ENCODE data around the gene C4BPB. TPM values are rescaled to one million over a fixed set of nuclear protein-coding genes. Genes with fewer than 3 reads are reported as not detected.

C4BPB gene
- total RNA-seq, 1 experiment from 2014 or later: 7.5 TPM

- BruUV-seq (replicated peaks): no TSS peak
- intact Hi-C loops (cut with micrococcal nuclease; ENCODE audit: unreplicated experiment): no loop called here
- Mint-ChIP-seq H3K36me3 (ENCODE audit: insufficient read depth, unreplicated experiment) (peaks cover 15% of the 10 kb centered on the region), H3K9me3 (ENCODE audit: low read depth, unreplicated experiment) (no peaks in the 10 kb centered on the region), H3K4me3 (ENCODE audit: low read depth, unreplicated experiment) (no peak overlapping the region), H3K27me3 (ENCODE audit: unreplicated experiment) (no peaks in the 10 kb centered on the region), H3K27ac (ENCODE audit: unreplicated experiment) (no peak overlapping the region), H3K4me1 (ENCODE audit: low read depth, unreplicated experiment) (peaks cover 11% of the 10 kb centered on the region)
- DNase-seq: no peak
- TF ChIP-seq, protein P1, sequence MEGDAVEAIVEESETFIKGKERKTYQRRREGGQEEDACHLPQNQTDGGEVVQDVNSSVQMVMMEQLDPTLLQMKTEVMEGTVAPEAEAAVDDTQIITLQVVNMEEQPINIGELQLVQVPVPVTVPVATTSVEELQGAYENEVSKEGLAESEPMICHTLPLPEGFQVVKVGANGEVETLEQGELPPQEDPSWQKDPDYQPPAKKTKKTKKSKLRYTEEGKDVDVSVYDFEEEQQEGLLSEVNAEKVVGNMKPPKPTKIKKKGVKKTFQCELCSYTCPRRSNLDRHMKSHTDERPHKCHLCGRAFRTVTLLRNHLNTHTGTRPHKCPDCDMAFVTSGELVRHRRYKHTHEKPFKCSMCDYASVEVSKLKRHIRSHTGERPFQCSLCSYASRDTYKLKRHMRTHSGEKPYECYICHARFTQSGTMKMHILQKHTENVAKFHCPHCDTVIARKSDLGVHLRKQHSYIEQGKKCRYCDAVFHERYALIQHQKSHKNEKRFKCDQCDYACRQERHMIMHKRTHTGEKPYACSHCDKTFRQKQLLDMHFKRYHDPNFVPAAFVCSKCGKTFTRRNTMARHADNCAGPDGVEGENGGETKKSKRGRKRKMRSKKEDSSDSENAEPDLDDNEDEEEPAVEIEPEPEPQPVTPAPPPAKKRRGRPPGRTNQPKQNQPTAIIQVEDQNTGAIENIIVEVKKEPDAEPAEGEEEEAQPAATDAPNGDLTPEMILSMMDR (IDR thresholded peaks at IDR 0.05; ENCODE audit: unreplicated experiment): no peak
- CTCF ChIA-PET: no interaction called here
Measured at GRCh38 chr1:207067185-207067584, 21.5 kb upstream of the C4BPB start.

DNA sequence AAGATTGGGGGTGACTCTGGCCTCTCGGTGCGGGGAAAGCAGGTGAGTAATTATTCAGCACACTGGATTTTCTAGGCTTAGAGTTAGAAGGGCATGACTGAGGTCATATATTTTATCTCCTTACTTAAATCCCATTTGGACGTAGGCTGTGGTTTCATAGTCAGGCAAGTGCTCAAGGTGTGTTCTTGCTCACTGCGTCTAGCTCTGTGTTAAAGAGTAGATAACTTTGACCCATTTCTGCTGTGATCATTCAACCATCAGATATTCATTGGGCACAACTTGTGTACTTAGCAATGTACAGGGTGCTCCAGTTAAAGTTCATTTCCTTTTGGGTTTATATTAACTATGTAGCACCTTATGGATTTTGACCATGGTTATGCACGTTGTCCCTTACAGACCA lies 21.0 kb upstream of the C4BPB start:
- Mint-ChIP-seq H3K36me3 (ENCODE audit: insufficient read depth, unreplicated experiment) (peaks cover 18% of the 10 kb centered on the region), H3K4me1 (ENCODE audit: low read depth, unreplicated experiment) (peaks cover 11% of the 10 kb centered on the region), H3K27ac (ENCODE audit: unreplicated experiment) (no peak overlapping the region), H3K4me3 (ENCODE audit: low read depth, unreplicated experiment) (no peak overlapping the region), H3K9me3 (ENCODE audit: low read depth, unreplicated experiment) (no peaks in the 10 kb centered on the region), H3K27me3 (ENCODE audit: unreplicated experiment) (no peaks in the 10 kb centered on the region)
- intact Hi-C loops (cut with micrococcal nuclease; ENCODE audit: unreplicated experiment): no loop called here
- BruUV-seq (replicated peaks): no TSS peak
- TF ChIP-seq, protein P1 (IDR thresholded peaks at IDR 0.05; ENCODE audit: unreplicated experiment): no peak
- no peak for DNase-seq
- CTCF ChIA-PET: no interaction called here

- TF ChIP-seq, protein P1 (IDR thresholded peaks at IDR 0.05; ENCODE audit: unreplicated experiment): no peak
- no peak overlapping the region for H3K27ac Mint-ChIP-seq (ENCODE audit: unreplicated experiment)
- H3K27me3 Mint-ChIP-seq (ENCODE audit: unreplicated experiment): no peaks in the 10 kb centered on the region
- H3K4me1 Mint-ChIP-seq (ENCODE audit: low read depth, unreplicated experiment): peaks cover 11% of the 10 kb centered on the region
- intact Hi-C loops (cut with micrococcal nuclease; ENCODE audit: unreplicated experiment): no loop called here
- no TSS peak for BruUV-seq (replicated peaks)
- H3K36me3 Mint-ChIP-seq (ENCODE audit: insufficient read depth, unreplicated experiment): peaks cover 25% of the 10 kb centered on the region
- no peak overlapping the region for H3K4me3 Mint-ChIP-seq (ENCODE audit: low read depth, unreplicated experiment)
- DNase-seq: no peak
- no peaks in the 10 kb centered on the region for H3K9me3 Mint-ChIP-seq (ENCODE audit: low read depth, unreplicated experiment)
- CTCF ChIA-PET: interaction anchor here (0.6 kb wide), 1 partner anchor 73 kb away, joined by 4 read pairs; no protein-coding TSS in a partner anchor
Measured at GRCh38 chr1:207069061-207069460, 19.6 kb upstream of the C4BPB start.

GRCh38 chr1:207069858-207070506 lies 18.7 kb upstream of the C4BPB start:
- Mint-ChIP-seq H3K27ac (ENCODE audit: unreplicated experiment) (no peak overlapping the region), H3K27me3 (ENCODE audit: unreplicated experiment) (no peaks in the 10 kb centered on the region), H3K36me3 (ENCODE audit: insufficient read depth, unreplicated experiment) (peaks cover 25% of the 10 kb centered on the region), H3K9me3 (ENCODE audit: low read depth, unreplicated experiment) (no peaks in the 10 kb centered on the region), H3K4me1 (ENCODE audit: low read depth, unreplicated experiment) (peaks cover 11% of the 10 kb centered on the region), H3K4me3 (ENCODE audit: low read depth, unreplicated experiment) (no peak overlapping the region)
- intact Hi-C loops (cut with micrococcal nuclease; ENCODE audit: unreplicated experiment): loop anchor here (10.0 kb wide), 2 partner anchors 265 to 335 kb away; no protein-coding TSS in a partner anchor
- CTCF ChIA-PET: no interaction called here
- TF ChIP-seq, protein P1 (IDR thresholded peaks at IDR 0.05; ENCODE audit: unreplicated experiment): no peak
- no peak for DNase-seq
- BruUV-seq (replicated peaks): no TSS peak
